Measurements from ENCODE around the gene CNTRL. TPM values are rescaled to one million over a fixed set of nuclear protein-coding genes. Genes with fewer than 3 reads are reported as not detected.
"Not testable (repeated sequence)": the region's sequence is repeated elsewhere in the genome, so short reads cannot be mapped to it uniquely, and the experiment has no call there.

The CNTRL gene, protein sequence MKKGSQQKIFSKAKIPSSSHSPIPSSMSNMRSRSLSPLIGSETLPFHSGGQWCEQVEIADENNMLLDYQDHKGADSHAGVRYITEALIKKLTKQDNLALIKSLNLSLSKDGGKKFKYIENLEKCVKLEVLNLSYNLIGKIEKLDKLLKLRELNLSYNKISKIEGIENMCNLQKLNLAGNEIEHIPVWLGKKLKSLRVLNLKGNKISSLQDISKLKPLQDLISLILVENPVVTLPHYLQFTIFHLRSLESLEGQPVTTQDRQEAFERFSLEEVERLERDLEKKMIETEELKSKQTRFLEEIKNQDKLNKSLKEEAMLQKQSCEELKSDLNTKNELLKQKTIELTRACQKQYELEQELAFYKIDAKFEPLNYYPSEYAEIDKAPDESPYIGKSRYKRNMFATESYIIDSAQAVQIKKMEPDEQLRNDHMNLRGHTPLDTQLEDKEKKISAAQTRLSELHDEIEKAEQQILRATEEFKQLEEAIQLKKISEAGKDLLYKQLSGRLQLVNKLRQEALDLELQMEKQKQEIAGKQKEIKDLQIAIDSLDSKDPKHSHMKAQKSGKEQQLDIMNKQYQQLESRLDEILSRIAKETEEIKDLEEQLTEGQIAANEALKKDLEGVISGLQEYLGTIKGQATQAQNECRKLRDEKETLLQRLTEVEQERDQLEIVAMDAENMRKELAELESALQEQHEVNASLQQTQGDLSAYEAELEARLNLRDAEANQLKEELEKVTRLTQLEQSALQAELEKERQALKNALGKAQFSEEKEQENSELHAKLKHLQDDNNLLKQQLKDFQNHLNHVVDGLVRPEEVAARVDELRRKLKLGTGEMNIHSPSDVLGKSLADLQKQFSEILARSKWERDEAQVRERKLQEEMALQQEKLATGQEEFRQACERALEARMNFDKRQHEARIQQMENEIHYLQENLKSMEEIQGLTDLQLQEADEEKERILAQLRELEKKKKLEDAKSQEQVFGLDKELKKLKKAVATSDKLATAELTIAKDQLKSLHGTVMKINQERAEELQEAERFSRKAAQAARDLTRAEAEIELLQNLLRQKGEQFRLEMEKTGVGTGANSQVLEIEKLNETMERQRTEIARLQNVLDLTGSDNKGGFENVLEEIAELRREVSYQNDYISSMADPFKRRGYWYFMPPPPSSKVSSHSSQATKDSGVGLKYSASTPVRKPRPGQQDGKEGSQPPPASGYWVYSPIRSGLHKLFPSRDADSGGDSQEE (N-terminal part only)
- 10 to 100 TPM in 2 of 6 experiments, 1 to 10 TPM in 4; 3.8 to 10.4 (median 8.8) TPM for total RNA-seq (2021; fragmentation: NEBNext Ultra II Directional; extraction: Animal tissue kit (Norgen Biotek cat#: 25700))
- long read RNA-seq, partial matches to known transcripts, result 3 of 6 reads
- long read RNA-seq, other reads (novel, unspliced or antisense), result 2 of 6 reads

DNA sequence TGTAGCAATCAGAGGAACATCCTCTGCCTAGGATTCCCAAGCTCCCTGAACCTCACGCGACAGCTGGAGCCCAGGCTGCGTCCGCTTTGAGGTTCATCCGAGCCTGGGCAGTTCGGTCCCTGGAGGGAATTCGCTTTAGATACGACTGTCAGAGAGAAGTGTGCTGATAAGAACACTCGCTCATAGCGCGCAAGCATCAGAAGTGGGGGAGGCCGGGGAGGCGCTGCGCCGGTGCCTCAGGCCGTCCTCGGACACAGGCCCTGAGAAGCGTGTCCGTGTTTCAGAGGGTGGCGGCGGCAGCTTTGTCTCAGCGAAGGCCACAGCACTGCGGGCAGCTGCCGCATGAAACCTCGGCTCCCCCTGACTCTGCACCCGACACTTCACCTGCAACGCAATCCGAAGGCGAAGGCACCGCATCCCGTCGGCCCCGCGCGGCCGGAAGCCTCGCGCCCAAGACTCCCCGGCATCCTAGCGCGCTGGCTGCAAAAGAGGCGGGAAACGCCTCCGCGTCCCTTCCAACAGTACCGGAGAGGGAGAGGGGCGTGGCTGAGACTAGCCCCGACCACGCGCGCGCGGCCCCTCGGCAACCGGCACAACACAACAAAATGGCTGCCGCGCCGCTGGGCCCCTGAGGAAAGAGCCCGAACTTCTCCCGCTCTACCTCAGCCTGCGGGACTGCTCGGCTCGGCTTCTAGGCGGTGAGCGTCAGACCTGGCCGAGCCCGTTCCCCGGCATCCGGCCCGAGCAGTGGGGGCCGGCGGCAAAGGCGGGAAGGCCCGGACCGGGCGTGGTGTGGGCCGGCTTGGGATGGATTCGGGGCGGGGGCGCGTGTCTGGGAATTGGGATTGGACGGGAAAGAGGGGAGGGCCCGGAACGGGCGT, at the start of gene CNTRL:
Gene CNTRL (plus strand): TSS at position 586 of the 881 bp plus-strand sequence. CDS start 13,372 bp downstream, outside the sequence.
- H3K4me3 Mint-ChIP-seq, result peak within 1 kb of the TSS; percentile 95

DNA sequence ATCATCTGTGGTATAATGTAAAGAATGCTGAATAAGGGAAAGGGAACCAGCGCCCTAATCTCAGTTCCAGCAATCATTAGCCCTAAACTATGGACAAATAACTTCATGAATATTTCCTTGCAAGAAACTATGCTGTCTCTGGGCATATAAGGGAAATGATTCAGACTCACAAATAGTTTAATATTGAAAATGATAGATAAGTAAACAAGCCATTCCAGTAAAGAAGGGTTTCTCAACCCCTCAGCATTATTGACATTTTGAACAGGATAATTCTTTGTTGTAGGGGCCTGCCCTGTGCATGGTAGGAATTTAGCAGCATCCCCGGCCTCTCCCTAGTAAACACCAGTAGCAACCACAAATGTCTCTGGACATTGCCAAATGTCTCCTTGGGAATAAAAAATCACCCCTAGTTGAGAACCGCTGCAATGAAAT, 48.5 kb upstream of the CNTRL start:
- 0 out of 2 replicates have a peak, but pooled peaks cover 5% of the 10 kb centered on the region for H3K36me3 Mint-ChIP-seq (ENCODE audit: low read depth)
- H3K27ac Mint-ChIP-seq, result no peak overlapping the region
- H3K9me3 Mint-ChIP-seq, result no peaks in the 10 kb centered on the region
- no peak overlapping the region for H3K4me3 Mint-ChIP-seq
- TF ChIP-seq, protein P1, sequence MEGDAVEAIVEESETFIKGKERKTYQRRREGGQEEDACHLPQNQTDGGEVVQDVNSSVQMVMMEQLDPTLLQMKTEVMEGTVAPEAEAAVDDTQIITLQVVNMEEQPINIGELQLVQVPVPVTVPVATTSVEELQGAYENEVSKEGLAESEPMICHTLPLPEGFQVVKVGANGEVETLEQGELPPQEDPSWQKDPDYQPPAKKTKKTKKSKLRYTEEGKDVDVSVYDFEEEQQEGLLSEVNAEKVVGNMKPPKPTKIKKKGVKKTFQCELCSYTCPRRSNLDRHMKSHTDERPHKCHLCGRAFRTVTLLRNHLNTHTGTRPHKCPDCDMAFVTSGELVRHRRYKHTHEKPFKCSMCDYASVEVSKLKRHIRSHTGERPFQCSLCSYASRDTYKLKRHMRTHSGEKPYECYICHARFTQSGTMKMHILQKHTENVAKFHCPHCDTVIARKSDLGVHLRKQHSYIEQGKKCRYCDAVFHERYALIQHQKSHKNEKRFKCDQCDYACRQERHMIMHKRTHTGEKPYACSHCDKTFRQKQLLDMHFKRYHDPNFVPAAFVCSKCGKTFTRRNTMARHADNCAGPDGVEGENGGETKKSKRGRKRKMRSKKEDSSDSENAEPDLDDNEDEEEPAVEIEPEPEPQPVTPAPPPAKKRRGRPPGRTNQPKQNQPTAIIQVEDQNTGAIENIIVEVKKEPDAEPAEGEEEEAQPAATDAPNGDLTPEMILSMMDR (IDR thresholded peaks at IDR 0.05), result no peak
- peaks cover 6% of the 10 kb centered on the region for H3K4me1 Mint-ChIP-seq (ENCODE audit: low read depth)
- H3K27me3 Mint-ChIP-seq (ENCODE audit: insufficient read depth), result no peaks in the 10 kb centered on the region
- DNase-seq, result no peak

More for the DNA sequence above, at the start of gene CNTRL:
- peaks cover 2% of the 10 kb centered on the region for H3K27me3 Mint-ChIP-seq (ENCODE audit: insufficient read depth)
- no peaks in the 10 kb centered on the region; the same call in 1 of the 2 replicates for H3K36me3 Mint-ChIP-seq (ENCODE audit: low read depth)
- peaks cover 33% of the 10 kb centered on the region for H3K4me1 Mint-ChIP-seq (ENCODE audit: low read depth)
- TF ChIP-seq, protein P1 (IDR thresholded peaks at IDR 0.05), result no peak; the same call in 1 of the 2 replicates
- no peaks in the 10 kb centered on the region for H3K9me3 Mint-ChIP-seq
- DNase-seq, result peak; percentile 85
- H3K27ac Mint-ChIP-seq, result peak within 1 kb of the TSS; percentile 95

DNA sequence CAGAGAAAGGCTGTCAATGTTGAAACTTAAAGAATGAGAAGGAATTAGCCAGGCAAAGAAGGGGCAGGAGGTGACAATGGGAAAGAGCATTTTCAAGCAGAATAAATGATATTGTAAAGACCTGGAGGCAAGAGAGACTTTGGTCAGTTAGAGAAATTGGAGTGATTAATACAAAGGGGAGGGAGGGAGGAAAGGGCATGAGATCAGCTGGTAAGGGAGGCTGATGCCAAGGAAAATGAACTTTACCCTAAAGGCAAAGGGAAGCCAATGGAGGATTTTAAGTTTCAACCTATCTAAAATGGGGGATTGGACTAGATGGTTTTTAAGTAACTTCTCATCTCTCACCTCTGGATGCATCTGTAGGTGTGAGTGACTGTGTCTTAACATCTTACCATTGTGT, 48.0 kb upstream of the CNTRL start:
- H3K9me3 Mint-ChIP-seq, result no peaks in the 10 kb centered on the region
- no peak for DNase-seq
- H3K4me1 Mint-ChIP-seq (ENCODE audit: low read depth), result peaks cover 6% of the 10 kb centered on the region
- H3K27ac Mint-ChIP-seq, result no peak overlapping the region
- no peaks in the 10 kb centered on the region for H3K27me3 Mint-ChIP-seq (ENCODE audit: insufficient read depth)
- TF ChIP-seq, protein P1 (IDR thresholded peaks at IDR 0.05), result no peak
- 0 out of 2 replicates have a peak, but pooled peaks cover 5% of the 10 kb centered on the region for H3K36me3 Mint-ChIP-seq (ENCODE audit: low read depth)
- no peak overlapping the region for H3K4me3 Mint-ChIP-seq

DNA sequence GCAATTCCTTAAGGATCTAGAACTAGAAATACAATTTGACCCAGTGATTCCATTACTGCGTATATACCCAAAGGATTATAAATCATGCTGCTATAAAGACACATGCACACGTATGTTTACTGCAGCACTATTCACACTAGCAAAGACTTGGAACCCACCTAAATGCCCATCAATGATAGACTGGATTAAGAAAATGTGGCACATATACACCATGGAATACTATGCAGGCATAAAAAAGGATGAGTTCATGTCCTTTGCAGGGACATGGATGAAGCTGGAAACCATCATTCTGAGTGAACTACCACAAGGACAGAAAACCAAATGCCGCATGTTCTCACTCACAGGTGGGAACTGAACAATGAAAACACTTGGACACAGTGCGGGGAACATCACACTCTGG, 46.5 kb upstream of the CNTRL start:
- not testable (repeated sequence) for DNase-seq; H3K36me3 Mint-ChIP-seq (ENCODE audit: low read depth); H3K27me3 Mint-ChIP-seq (ENCODE audit: insufficient read depth); H3K27ac Mint-ChIP-seq; H3K4me1 Mint-ChIP-seq (ENCODE audit: low read depth); H3K4me3 Mint-ChIP-seq; H3K9me3 Mint-ChIP-seq

DNA sequence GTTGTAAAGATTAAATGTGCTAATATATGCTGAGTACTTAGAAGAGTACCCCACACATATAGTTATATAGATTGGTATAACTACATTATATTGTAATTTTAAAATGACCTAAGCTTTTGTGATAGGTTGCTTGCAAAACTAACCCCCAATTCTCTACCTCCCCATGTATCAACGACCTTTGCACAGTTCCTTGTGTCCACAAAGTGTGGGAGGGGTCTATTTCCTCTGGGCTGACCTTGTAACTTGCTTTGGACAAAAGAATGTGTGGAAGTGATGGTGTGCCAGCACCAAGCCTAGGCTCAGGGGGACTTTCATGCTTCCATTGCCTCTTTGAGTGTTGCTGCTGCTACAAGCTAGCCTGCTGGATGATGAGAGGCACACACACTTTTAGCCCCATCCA, 45.3 kb upstream of the CNTRL start:
- peaks cover 6% of the 10 kb centered on the region for H3K4me1 Mint-ChIP-seq (ENCODE audit: low read depth)
- no peak overlapping the region for H3K4me3 Mint-ChIP-seq
- no peak overlapping the region for H3K27ac Mint-ChIP-seq
- no peak for DNase-seq
- H3K27me3 Mint-ChIP-seq (ENCODE audit: insufficient read depth), result no peaks in the 10 kb centered on the region
- H3K36me3 Mint-ChIP-seq (ENCODE audit: low read depth), result 0 out of 2 replicates have a peak, but pooled peaks cover 5% of the 10 kb centered on the region
- TF ChIP-seq, protein P1 (IDR thresholded peaks at IDR 0.05), result no peak
- H3K9me3 Mint-ChIP-seq, result no peaks in the 10 kb centered on the region
